Right lobe of liver (tissue), 6 donors: Measurements from ENCODE around the gene MYL10. TPM values are rescaled to one million over a fixed set of nuclear protein-coding genes. Genes with fewer than 3 reads are reported as not detected.
A peak's percentile ranks its signal among the peaks of the same experiment; 100 is the strongest.

Experiments
- ATAC-seq, 4 donors: fragments of 200-7000 bp; cut with Tn5 transposase; one replicate each; pipeline ENCODE4 v1.9.1; 2020; ENCODE audit warnings: mild to moderate bottlenecking in 4 of 4, moderate library complexity in 4 of 4
- DNase-seq, 3 donors: peaks; one replicate each; pipeline ENCODE4 v3.0.0-alpha.2; 2020
- H3K27ac ChIP-seq, 3 donors: fragments of 200-600 bp; one replicate each; pipeline ENCODE4 v1.8.0; 2022
- H3K27me3 ChIP-seq, 2 donors: fragments of 200-600 bp; one replicate each; pipeline ENCODE4 v1.8.0; 2022
- H3K36me3 ChIP-seq, 4 donors: fragments of 200-600 bp; sonication (generic) in 1 of 4; one replicate each; pipeline versions ENCODE4 v1.5.1 to v1.8.0; 2017 to 2022; ENCODE audit warnings: control low read depth in 1 of 4
- H3K4me1 ChIP-seq, 4 donors: fragments of 200-600 bp; sonication (generic) in 1 of 4; one replicate each; pipeline versions ENCODE4 v1.5.1 to v1.8.0; 2017 to 2022; ENCODE audit warnings: control low read depth in 1 of 4
- H3K4me3 ChIP-seq, 3 donors: fragments of 200-600 bp; one replicate each; pipeline ENCODE4 v1.8.0; 2022
- H3K9me3 ChIP-seq, 4 donors: fragments of 200-600 bp; sonication (generic) in 1 of 4; one replicate each; pipeline versions ENCODE4 v1.5.1 to v1.8.0; 2017 to 2022; ENCODE audit warnings: control low read depth in 1 of 4
- CTCF ChIP-seq, 4 donors: fragments of 200-600 bp in 3 of 4; fragments of 450-650 bp in 1 of 4; IDR thresholded peaks; one replicate each; pipeline versions ENCODE4 v1.5.1 to v1.8.0; 2016 to 2022; ENCODE audit warnings: antibody characterized with exemption in 4 of 4, mild to moderate bottlenecking in 2 of 4
- POLR2A ChIP-seq: fragments of 450-650 bp; IDR thresholded peaks from one replicate; pipeline ENCODE4 v1.6.1; 2017; ENCODE audit warnings: antibody characterized with exemption, mild to moderate bottlenecking
- whole genome bisulfite sequencing: methylation state at CpG from one replicate; pipeline ENCODE4 v1.1.6; 2018; ENCODE audit warnings: low coverage, low lambda C conversion rate; ENCODE audit not compliant: insufficient coverage; ENCODE audit errors: missing lambda C conversion rate; 5-methylcytosine and 5-hydroxymethylcytosine counted together
- intact Hi-C, 2 donors: fragments of 100-400 bp; cut with DNase I; formaldehyde crosslinking; loops; one replicate each; pipeline versions ENCODE4 v1.11.2 to v1.14.1; 2022
- total RNA-seq, 6 experiments: library from RNA; depleted of rRNA in 2 of 6; stranded (reverse); fragments of >200 nt in 2 of 6; fragmentation: NEBNext Ultra II Directional in 3 of 6; extraction: Animal tissue kit (Norgen Biotek cat#: 25700) in 3 of 6; gene quantifications; one replicate each; pipeline versions ENCODE4 v1.1.0 to v1.2.4, GENCODE V29; 2016 to 2023
- donor health status: DM: no; HTN: yes; CAD: no.
- donor health status: DM: no; HTN: no; CAD: no.
- donor health status: DM: no; HTN: no; CAD: no.
- donor health status: DM: no; HTN: yes; CAD: no.
- donor health status: DM: no; HTN: yes; CAD: no.

Gene MYL10
- total RNA-seq, 6 experiments from 2014 or later, result not detected

GRCh38 chr7:101589976-101590662 lies 39.0 kb downstream of the MYL10 start:
- no peaks in the 10 kb centered on the region for H3K4me1 ChIP-seq
- no peak overlapping the region for H3K27ac ChIP-seq
- DNase-seq (peak in 1 of 3 donors; percentile 28), ATAC-seq (no peak)
- intact Hi-C loops, result no loop called here
- no peak overlapping the region for H3K4me3 ChIP-seq
- no peaks in the 10 kb centered on the region for H3K36me3 ChIP-seq
- TF ChIP-seq POLR2A, result no peak
- TF ChIP-seq CTCF (IDR thresholded peaks at IDR 0.05), result no peak
- WGBS, result 100% methylated on average over 1 of the region's 15 CpGs
- H3K27me3 ChIP-seq, result no peaks in the 10 kb centered on the region
- no peaks in the 10 kb centered on the region for H3K9me3 ChIP-seq

- Histone ChIP-seq H3K9me3 (no peaks in the 10 kb centered on the region), H3K27me3 (no peaks in the 10 kb centered on the region), H3K27ac (no peak overlapping the region), H3K36me3 (no peaks in the 10 kb centered on the region), H3K4me1 (no peaks in the 10 kb centered on the region), H3K4me3 (no peak overlapping the region)
- DNase-seq (peak in 1 of 3 donors; percentile 30), ATAC-seq (no peak)
- TF ChIP-seq CTCF (IDR thresholded peaks at IDR 0.05) (no peak), POLR2A (no peak)
- WGBS, result 89% methylated on average over 3 of the region's 5 CpGs
- intact Hi-C loops, result no loop called here
Observed at GRCh38 chr7:101589052-101589451, 40.0 kb downstream of the MYL10 start.

GRCh38 chr7:101588131-101588935 lies 40.8 kb downstream of the MYL10 start:
- intact Hi-C loops, result no loop called here

More at GRCh38 chr7:101588131-101588935, 40.8 kb downstream of the MYL10 start:
- 73% methylated on average over 8 of the region's 9 CpGs for WGBS
- Histone ChIP-seq H3K4me1 (no peaks in the 10 kb centered on the region), H3K27me3 (no peaks in the 10 kb centered on the region), H3K36me3 (no peaks in the 10 kb centered on the region), H3K9me3 (peaks cover 0 to under 1% (median 0%) of the 10 kb centered on the region in 4 donors), H3K27ac (no peak overlapping the region), H3K4me3 (no peak overlapping the region)
- no peak for TF ChIP-seq CTCF (IDR thresholded peaks at IDR 0.05)
- no peak for TF ChIP-seq POLR2A
- ATAC-seq, result no peak
- peak in 1 of 3 donors; percentile 19 for DNase-seq
